Stimulated activated CD8-positive, alpha-beta memory T cell treated with anti-CD3 and anti-CD28 coated beads, Interleukin-15, amount 100 ng/mL, for 4 hours (primary cell): ENCODE results near the gene DHRSX.
"Not testable (repeated sequence)": the region's sequence is repeated elsewhere in the genome, so short reads cannot be mapped to it uniquely, and the experiment has no call there.

ENCODE experiments used
- DNase-seq, 2 donors: peaks; one replicate each; pipeline ENCODE4 v3.0.0-alpha.2; 2020; ENCODE audit warnings: low read depth in 2 of 2

Gene DHRSX

GRCh38 chrX:2351321-2351720 lies 149.5 kb downstream of the DHRSX start:
- no peak for DNase-seq

- not testable (repeated sequence) for DNase-seq
Observed at GRCh38 chrX:2350703-2351102, 150.1 kb downstream of the DHRSX start.

DNA sequence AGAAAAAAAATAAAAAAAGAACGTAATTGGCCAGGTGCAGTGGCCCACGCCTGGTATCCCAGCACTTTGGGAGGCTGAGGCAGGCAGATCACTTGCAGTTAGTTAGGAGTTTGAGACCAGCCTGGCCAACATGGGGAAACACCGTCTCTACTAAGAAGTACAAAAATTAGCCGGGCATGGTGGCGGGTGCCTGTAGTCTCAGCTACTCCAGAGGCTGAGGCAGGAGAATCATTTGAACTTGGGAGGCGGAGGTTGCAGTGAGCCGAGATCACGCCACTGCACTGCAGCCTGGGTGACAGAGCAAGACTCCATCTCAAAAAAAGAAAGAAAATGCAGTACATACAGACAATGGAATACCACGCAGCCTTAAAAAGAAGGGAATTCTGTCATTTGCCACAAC lies 150.7 kb downstream of the DHRSX start:
- DNase-seq, result not testable (repeated sequence)

GRCh38 chrX:2348211-2348610 lies 152.6 kb downstream of the DHRSX start:
- DNase-seq, result no peak

GRCh38 chrX:2346158-2346557 lies 154.6 kb downstream of the DHRSX start:
- DNase-seq, result no peak

- no peak for DNase-seq
Observed at GRCh38 chrX:2345562-2345961, 155.2 kb downstream of the DHRSX start.

DNA sequence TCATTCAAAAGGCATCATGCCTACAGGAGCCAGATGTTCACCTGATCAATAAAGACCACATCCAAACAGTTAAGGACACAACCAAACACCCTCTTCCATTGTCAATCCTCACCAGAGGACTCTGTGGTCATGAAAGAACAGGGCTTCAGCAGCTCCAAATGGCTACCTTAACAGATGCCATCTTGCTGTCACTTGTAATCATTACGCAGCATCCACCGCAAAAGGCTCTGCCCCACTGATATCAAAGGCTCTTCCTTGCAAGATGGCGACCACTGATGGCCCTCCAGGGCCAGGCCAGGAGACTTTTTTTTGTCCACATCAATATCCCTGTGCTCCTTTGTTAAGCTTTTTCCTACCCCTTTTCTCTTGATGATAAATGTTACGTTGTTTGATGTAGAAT lies 157.4 kb downstream of the DHRSX start:
- DNase-seq, result no peak

GRCh38 chrX:2342874-2343273 lies 157.9 kb downstream of the DHRSX start:
- no peak for DNase-seq

DNA sequence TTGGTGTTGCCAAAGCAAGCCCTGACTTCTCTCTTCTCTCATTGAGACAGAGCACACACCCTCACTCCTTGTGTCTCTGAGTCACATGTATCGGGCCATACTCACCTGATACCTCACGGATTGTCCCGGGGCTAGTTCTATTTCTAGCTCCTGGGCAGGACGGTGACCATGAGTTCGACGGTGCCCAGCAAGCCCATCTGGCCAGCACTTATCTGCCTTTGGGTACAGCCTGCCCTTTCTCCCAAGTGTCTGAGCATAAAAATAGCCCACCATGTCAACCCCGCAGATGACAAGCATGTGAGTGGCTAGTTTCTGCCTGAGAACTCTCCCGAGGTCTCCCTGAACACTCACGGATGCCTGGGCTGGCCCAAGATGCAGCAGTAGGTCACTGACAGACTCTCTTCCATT lies 158.5 kb downstream of the DHRSX start:
- DNase-seq, result no peak

GRCh38 chrX:2340991-2341390 lies 159.8 kb downstream of the DHRSX start:
- no peak for DNase-seq

DNA sequence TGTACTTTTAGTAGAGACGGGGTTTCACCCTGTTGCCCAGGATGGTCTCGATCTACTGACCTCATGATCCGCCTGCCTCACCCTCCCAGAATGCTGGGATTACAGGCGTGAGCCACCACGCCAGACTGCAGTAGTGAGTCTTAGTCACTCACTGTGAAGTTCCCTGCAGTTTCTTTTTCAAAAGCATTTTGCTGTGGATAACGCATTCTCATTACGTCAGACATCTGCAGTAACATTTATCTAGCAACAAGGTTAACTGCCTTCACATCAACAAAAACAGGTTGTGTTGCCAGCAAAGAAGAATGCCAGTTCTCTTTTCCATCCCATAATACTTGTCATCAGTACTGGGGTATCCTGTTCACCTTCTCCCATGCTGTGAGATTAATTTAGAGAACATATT lies 164.6 kb downstream of the DHRSX start:
- DNase-seq, result no peak

- no peak for DNase-seq
Observed at GRCh38 chrX:2334237-2334636, 166.5 kb downstream of the DHRSX start.

DNA sequence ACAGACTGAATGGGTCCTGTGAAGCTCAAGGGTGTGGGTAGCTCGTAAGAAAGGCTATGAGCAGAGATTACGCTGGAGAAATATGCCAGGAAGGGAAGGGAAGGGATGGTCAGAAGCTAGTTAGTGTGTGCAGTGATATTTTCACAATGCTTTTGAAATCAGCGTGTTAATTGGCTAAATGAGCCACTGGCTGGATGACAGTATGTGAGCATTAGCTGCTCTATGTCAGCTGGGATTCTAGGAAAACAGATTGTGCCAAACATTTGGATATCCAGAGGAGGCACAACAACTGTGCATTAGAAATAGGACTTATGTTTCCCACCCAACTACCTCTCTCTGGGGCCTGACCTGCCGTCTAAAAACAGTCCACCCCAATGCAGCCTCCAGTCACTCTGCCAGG lies 168.5 kb downstream of the DHRSX start:
- DNase-seq, result no peak

DNA sequence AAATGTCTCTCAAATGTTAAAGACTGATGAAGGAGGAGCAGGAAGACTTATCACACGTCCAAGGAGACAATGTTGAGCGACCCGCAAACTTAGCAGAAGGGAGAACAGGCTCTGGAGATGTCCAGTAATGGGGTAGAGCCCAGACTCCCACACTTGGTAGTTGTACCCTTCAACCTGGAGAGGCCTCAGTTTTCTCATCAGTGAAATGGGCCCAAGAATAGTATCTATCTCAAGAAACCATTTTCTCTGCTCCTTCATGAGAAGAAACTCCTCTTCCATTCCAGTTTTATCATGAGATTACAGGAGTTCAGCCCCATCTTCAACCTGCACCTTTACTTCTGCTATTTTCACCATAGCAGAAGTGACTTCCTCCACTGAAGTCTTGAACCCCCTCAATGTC lies 169.9 kb downstream of the DHRSX start:
- DNase-seq, result no peak

- DNase-seq, result no peak
Observed at GRCh38 chrX:2330487-2330886, 170.3 kb downstream of the DHRSX start.

GRCh38 chrX:2327423-2327822 lies 173.4 kb downstream of the DHRSX start:
- no peak for DNase-seq

DNA sequence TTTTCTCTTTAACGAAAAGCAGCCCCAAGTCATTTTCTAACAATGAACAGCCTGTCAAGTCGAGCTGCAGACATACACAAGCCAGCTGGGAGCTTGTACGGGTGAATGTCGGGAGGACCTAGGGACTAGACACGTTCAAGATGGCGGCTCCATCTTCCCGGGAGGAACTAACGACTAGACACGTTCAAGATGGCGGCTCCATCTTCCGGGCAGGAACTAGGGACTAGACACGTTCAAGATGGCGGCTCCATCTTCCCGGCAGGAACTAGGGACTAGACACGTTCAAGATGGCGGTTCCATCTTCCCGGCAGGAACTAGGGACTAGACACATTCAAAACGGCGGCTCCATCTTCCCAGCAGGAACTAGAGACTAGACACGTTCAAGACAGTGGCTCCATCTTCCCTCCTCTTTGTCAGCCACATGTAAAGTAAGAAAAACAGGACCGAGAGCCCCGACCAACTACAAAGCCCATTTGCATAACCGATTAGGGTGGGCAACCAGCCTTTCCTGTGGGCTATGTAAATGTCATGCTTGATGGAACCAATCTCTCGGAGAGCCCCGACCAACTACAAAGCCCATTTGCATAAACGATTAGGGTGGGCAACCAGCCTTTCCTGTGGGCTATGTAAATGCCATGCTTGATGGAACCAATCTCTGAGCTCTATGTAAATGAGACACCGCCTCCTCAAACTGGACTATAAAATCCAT lies 175.5 kb downstream of the DHRSX start:
- no peak for DNase-seq

DNA sequence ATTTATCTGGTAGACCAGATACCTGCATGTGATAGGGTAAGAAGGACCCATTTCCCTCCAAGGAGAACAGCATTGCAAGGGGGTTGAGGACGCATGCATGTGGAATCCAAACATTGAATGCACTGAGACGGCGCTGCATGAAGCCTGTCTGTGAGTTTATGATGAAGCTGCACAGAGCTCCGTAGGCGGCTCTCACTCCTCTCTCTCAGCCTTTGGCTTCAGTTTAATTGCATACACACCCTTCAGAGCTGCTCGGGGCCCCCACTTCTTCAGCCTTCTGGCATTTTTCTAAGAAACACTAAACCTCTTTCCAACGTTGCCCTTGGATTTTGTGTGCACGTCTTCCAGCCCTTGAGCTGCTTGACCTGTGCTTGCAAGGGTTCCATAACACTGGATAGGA lies 176.6 kb downstream of the DHRSX start:
- DNase-seq, result no peak

DNA sequence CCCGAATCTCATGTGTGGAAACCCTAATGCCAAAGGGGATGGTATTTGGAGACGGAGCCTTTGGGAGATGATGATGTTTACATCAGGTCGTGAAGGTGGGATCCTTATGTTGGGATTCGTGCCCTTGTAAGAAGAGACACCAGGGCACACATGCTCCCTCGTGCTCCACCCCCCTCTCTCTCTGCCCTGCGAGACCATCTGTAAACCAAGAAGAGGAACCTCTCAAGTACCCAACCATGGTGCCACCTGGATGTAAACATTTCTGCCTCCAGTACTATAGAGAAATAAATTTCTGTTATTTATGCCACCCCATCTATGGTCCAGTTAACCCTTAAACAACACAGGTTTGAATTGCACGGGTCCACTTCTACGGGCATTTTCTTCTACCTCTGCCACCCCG lies 179.4 kb downstream of the DHRSX start:
- no peak for DNase-seq

GRCh38 chrX:2320580-2321327 lies 180.0 kb downstream of the DHRSX start:
- DNase-seq, result no peak

- DNase-seq, result no peak
Observed at GRCh38 chrX:2320089-2320488, 180.7 kb downstream of the DHRSX start.

GRCh38 chrX:2318371-2318770 lies 182.4 kb downstream of the DHRSX start:
- DNase-seq, result no peak

DNA sequence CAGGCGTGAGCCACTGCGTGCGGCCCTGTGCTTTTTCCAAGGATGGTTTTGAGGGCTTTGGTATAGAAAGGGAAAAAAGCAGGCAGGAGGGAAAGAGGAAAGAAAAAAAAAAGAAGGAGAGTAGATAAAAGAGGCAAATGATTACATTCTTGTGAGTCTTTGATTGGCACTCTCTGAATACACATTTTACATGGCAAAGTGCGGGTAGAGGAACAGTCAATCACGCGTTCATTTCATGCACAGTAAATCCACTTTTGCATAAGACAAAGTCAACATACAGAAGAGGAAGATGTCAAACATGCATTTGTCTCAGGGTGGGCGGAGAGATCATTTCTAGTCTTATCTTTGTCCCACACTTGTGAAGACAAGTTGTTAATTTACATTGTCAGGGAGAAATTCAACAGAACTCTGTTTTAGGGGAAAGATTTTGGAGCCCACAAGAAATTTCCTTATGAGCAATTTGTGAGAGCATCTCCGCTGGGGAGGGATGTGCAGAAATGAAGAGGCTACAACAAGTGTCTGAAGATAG lies 183.2 kb downstream of the DHRSX start:
- DNase-seq, result no peak
